HG03139 (cell line): ENCODE results near the gene RPL13A.

Experiments used
- ATAC-seq: cut with Tn5 transposase; IDR thresholded peaks from one replicate; pipeline ENCODE4 v1.9.1; 2021; ENCODE audit not compliant: unreplicated experiment

Gene RPL13A

GRCh38 chr19:49502866-49503581 lies 15.6 kb downstream of the RPL13A start:
- no peak for ATAC-seq

- no peak for ATAC-seq
Measured at GRCh38 chr19:49503582-49503962, 16.2 kb downstream of the RPL13A start.

GRCh38 chr19:49506575-49507105 lies 19.2 kb downstream of the RPL13A start:
- no peak for ATAC-seq

- no peak for ATAC-seq
Measured at GRCh38 chr19:49507803-49508494, 20.5 kb downstream of the RPL13A start.

- no peak for ATAC-seq
Measured at GRCh38 chr19:49512970-49513745, 25.8 kb downstream of the RPL13A start.

- ATAC-seq = no peak
Measured at GRCh38 chr19:49513746-49514118, 26.3 kb downstream of the RPL13A start.

GRCh38 chr19:49514151-49514550 lies 26.7 kb downstream of the RPL13A start:
- no peak for ATAC-seq

GRCh38 chr19:49515767-49516166 lies 28.4 kb downstream of the RPL13A start:
- ATAC-seq = no peak

GRCh38 chr19:49518033-49518432 lies 30.6 kb downstream of the RPL13A start:
- no peak for ATAC-seq

- no peak for ATAC-seq
Measured at GRCh38 chr19:49520705-49521319, 33.4 kb downstream of the RPL13A start.

GRCh38 chr19:49524812-49525455 lies 37.5 kb downstream of the RPL13A start:
- ATAC-seq = no peak

- ATAC-seq = no peak
Measured at GRCh38 chr19:49528211-49528771, 40.9 kb downstream of the RPL13A start.

GRCh38 chr19:49530708-49531107 lies 43.3 kb downstream of the RPL13A start:
- no peak for ATAC-seq

GRCh38 chr19:49533551-49534488 lies 46.4 kb downstream of the RPL13A start:
- peak; percentile 60 for ATAC-seq

- no peak for ATAC-seq
Measured at GRCh38 chr19:49534632-49535385, 47.4 kb downstream of the RPL13A start.

- no peak for ATAC-seq
Measured at GRCh38 chr19:49536921-49537462, 49.6 kb downstream of the RPL13A start.

GRCh38 chr19:49538643-49539042 lies 51.2 kb downstream of the RPL13A start:
- no peak for ATAC-seq

GRCh38 chr19:49539192-49539952 lies 52.0 kb downstream of the RPL13A start:
- ATAC-seq = no peak
